ENCODE measurements around the gene FBXL13. TPM values are rescaled to one million over a fixed set of nuclear protein-coding genes. Genes with fewer than 3 reads are reported as not detected.
A peak's percentile ranks its signal among the peaks of the same experiment; 100 is the strongest.

Gene FBXL13
- polyA plus RNA-seq, 1 donor from 2014 or later, result 0.57 TPM

- Histone ChIP-seq H2AFZ (ENCODE audit: low read depth, low read length) (no peak overlapping the region), H3K27ac (ENCODE audit: low read length) (no peak overlapping the region), H3F3A (ENCODE audit: insufficient read depth, low read length, poor library complexity, severe bottlenecking) (no peaks in the 10 kb centered on the region), H3K4me2 (ENCODE audit: low read length) (no peak overlapping the region), H3K36me3 (ENCODE audit: insufficient read depth, low read length) (no peaks in the 10 kb centered on the region), H3K27me3 (ENCODE audit: insufficient read depth, low read depth, low read length) (no peaks in the 10 kb centered on the region), H3K9me3 (ENCODE audit: low read length) (no peaks in the 10 kb centered on the region), H3K4me3 (ENCODE audit: low read length) (no peak overlapping the region), H3K79me2 (replicated peaks; ENCODE audit: insufficient read depth, low read length) (no peaks in the 10 kb centered on the region), H3K9me2 (ENCODE audit: insufficient read depth, low read length) (no peaks in the 10 kb centered on the region), H4K20me1 (ENCODE audit: insufficient read depth) (no peaks in the 10 kb centered on the region), H3K9ac (ENCODE audit: low read length) (no peak overlapping the region)
- TF ChIP-seq RAD21 (conservative IDR thresholded peaks at IDR 0.05) (no peak), EP300 (conservative IDR thresholded peaks at IDR 0.05; ENCODE audit: poor library complexity, severe bottlenecking) (no peak), CTCF (IDR thresholded peaks at IDR 0.05; ENCODE audit: poor library complexity, severe bottlenecking) (no peak), EZH2 (IDR thresholded peaks at IDR 0.05; ENCODE audit: borderline replicate concordance, insufficient read depth, low read length, poor library complexity, severe bottlenecking) (no peak), MXI1 (conservative IDR thresholded peaks at IDR 0.05; ENCODE audit: poor library complexity, severe bottlenecking) (no peak), REST (IDR thresholded peaks at IDR 0.05; ENCODE audit: borderline replicate concordance) (no peak), SMC3 (conservative IDR thresholded peaks at IDR 0.05; ENCODE audit: poor library complexity) (no peak), POLR2AphosphoS5 (IDR thresholded peaks at IDR 0.05) (no peak), TAF1 (IDR thresholded peaks at IDR 0.05; ENCODE audit: low read depth) (no peak)
These were observed 147.8 kb downstream of the FBXL13 start for GRCh38 chr7:102926783-102927140.

GRCh38 chr7:102925976-102926782 lies 148.4 kb downstream of the FBXL13 start:
- TF ChIP-seq CTCF (IDR thresholded peaks at IDR 0.05; ENCODE audit: poor library complexity, severe bottlenecking) (no peak), EP300 (conservative IDR thresholded peaks at IDR 0.05; ENCODE audit: poor library complexity, severe bottlenecking) (no peak)
- Histone ChIP-seq H3K4me2 (ENCODE audit: low read length) (no peak overlapping the region), H4K20me1 (ENCODE audit: insufficient read depth) (no peaks in the 10 kb centered on the region), H3K4me3 (ENCODE audit: low read length) (peak overlapping the region; percentile 6), H3K79me2 (replicated peaks; ENCODE audit: insufficient read depth, low read length) (no peaks in the 10 kb centered on the region), H3K9me2 (ENCODE audit: insufficient read depth, low read length) (no peaks in the 10 kb centered on the region), H3K9me3 (ENCODE audit: low read length) (no peaks in the 10 kb centered on the region), H3K27me3 (ENCODE audit: insufficient read depth, low read depth, low read length) (no peaks in the 10 kb centered on the region), H3F3A (ENCODE audit: insufficient read depth, low read length, poor library complexity, severe bottlenecking) (no peaks in the 10 kb centered on the region), H3K27ac (ENCODE audit: low read length) (no peak overlapping the region), H2AFZ (ENCODE audit: low read depth, low read length) (no peak overlapping the region), H3K9ac (ENCODE audit: low read length) (no peak overlapping the region), H3K36me3 (ENCODE audit: insufficient read depth, low read length) (no peaks in the 10 kb centered on the region)

All from neural cell (in vitro differentiated cells).